HG03354 (cell line): ENCODE measurements around the gene RGS9.
"Not testable (repeated sequence)": the region's sequence is repeated elsewhere in the genome, so short reads cannot be mapped to it uniquely, and the experiment has no call there.

Experiments
- ATAC-seq: cut with Tn5 transposase; IDR thresholded peaks from one replicate; pipeline ENCODE4 v1.9.1; 2021; ENCODE audit warnings: mild to moderate bottlenecking; ENCODE audit not compliant: unreplicated experiment, poor library complexity, severe bottlenecking

Gene RGS9

DNA sequence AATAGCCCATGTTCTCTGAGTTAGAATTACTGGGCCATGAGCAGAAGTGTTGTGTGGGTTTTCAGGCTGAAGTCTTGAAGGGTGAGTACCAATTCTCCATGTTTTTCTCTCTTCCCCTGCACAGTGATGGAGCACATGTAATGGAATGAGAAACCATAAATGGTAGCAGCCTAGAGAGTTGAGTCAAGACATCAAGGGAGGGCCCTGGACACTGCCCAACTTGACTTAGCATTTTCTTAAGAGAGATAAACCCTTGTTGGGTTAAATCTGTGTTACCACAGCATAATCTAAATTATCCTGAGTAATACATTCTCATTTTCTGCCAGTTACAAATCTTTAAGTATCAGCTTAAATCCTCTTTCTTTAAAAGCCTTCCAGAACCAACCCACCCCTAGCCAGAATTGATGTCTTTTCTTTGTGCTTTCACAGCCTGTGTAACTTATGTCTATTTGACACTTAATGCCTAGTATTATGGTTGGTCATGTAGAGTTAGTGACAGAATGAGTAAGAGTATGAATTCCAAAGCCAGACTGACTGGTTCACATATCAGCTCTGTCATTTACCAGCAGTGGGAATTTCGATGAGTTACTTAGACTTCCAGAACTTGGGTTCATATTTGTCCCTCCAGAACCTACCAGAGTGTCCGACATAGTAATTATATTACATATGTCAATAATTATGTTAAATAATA, 27.0 kb upstream of the RGS9 start:
- no peak for ATAC-seq

- no peak for ATAC-seq
These were observed 21.3 kb upstream of the RGS9 start for GRCh38 chr17:65115839-65116238.

DNA sequence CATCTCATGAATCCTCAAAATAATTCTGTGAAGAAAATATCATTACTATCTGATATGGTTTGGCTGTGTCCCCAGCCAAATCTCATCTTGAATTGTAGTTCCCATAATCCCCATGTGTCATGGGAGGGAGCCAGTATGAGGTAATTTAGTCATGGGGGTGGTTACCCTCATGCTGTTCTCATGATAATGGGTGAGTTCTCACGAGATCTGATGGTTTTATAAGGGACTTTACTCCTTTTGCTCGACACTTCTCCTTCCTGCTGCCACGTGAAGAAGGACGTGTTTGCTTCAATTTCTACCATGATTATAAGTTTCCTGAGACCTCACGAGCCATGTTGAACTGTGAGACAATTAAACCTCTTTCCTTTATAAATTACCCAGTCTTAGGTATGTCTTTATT, 20.7 kb upstream of the RGS9 start:
- not testable (repeated sequence) for ATAC-seq

GRCh38 chr17:65117384-65118035, 19.7 kb upstream of the RGS9 start:
- ATAC-seq: no peak

- no peak for ATAC-seq
These were observed 15.8 kb upstream of the RGS9 start for GRCh38 chr17:65121368-65121767.

DNA sequence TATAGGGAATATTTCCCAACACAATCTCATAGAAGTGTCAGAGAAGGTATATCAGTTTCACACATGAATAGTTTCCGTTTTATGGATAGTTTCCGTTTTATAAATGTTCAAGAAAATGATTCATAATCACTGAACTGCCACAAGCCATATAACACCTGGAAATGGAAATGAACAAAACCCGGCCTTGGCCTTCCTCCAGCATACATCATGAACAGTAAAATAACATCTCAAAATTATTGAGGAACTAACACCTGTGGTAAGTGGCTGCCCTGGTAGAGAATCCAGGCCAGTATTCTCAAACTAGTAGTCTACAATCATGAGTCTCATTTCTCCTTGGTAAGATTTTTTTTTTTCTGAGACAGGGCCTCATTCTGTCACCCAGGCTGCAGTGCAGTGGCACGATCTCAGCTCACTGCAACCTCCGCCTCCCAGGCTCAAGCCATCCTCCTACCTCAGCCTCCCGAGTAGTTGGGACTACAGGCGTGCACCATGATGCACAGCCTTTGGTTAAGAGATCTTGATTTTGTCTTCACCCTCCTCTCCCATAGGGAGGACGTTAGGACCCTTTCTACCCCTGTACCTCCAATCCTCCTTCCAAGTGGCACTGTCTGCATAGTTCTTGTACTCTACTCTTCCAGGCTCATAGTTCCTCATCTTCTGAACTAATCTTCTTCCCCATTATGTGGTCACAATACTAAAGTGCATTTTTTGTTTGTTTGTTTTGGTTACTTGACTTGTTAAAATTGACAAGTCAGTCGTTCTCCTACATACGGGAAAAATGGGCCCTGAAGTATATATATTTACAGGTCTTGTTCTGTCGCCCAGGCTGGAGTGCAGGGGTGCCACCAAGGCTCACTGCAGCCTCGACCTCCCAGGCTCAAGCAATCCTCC, 15.0 kb upstream of the RGS9 start:
- ATAC-seq: peak; percentile 54

GRCh38 chr17:65122836-65123756, 14.1 kb upstream of the RGS9 start:
- ATAC-seq: peak; percentile 82

GRCh38 chr17:65123757-65124675, 13.2 kb upstream of the RGS9 start:
- no peak for ATAC-seq

- ATAC-seq: no peak
These were observed 6.3 kb upstream of the RGS9 start for GRCh38 chr17:65130832-65131231.

- no peak for ATAC-seq
These were observed 5.9 kb upstream of the RGS9 start for GRCh38 chr17:65131240-65131639.

GRCh38 chr17:65131946-65132345, 5.2 kb upstream of the RGS9 start:
- ATAC-seq: no peak

GRCh38 chr17:65134035-65134434, 3.1 kb upstream of the RGS9 start:
- no peak for ATAC-seq

GRCh38 chr17:65139101-65139764, 2.1 kb downstream of the RGS9 start:
- ATAC-seq: no peak

- no peak for ATAC-seq
These were observed 5.1 kb downstream of the RGS9 start for GRCh38 chr17:65142247-65142646.

GRCh38 chr17:65143889-65144604, 6.9 kb downstream of the RGS9 start:
- ATAC-seq: no peak

DNA sequence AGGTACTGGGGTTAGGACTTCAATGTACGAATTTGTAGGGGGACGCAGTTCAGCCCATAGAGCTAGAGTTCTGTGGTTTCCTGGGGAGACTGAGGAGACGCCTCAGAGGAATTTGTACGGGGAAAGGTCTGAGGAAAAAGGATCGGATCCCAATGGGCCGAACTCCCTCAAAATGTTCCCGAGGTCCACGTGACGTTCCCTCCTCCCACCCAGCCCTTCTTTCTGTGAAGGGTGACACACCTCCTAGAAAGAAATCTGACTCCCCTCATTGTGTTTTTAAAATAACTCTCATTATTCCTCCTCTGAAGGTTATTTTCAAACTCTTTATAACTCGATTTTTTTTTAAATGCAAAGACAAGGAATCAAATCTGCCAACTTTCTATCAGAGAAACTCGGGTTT, 8.6 kb downstream of the RGS9 start:
- ATAC-seq: no peak

DNA sequence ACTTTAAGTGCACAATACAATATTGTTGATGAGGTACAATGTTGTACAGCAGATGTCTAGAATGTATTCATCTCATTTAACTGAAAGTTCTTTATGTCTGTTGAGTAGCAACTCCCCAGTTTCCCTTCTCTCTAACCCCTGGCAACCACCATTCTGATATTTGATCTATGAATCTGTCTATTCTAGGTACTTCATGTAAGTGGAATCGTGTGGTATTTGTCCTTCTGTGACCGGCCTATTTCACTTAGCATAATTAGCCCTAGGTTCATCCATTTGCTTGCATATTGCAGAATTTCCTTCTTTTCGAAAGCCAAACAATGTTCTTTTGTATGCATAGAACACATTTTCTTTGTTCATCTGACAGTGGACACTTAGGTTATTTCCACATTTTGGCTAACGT, 10.8 kb downstream of the RGS9 start:
- ATAC-seq: no peak
